ENCODE measurements around the gene NOBOX. TPM values are rescaled to one million over a fixed set of nuclear protein-coding genes. Genes with fewer than 3 reads are reported as not detected.
A peak's percentile ranks its signal among the peaks of the same experiment; 100 is the strongest.
"Not testable (repeated sequence)": the region's sequence is repeated elsewhere in the genome, so short reads cannot be mapped to it uniquely, and the experiment has no call there.

NOBOX gene
- not detected for total RNA-seq

- no peak for ATAC-seq
- Mint-ChIP-seq H3K9me3 (ENCODE audit: low read depth) (no peaks in the 10 kb centered on the region), H3K4me3 (no peak within 1 kb of the TSS), H3K36me3 (no peaks in the 10 kb centered on the region), H3K27ac (no peak within 1 kb of the TSS), H3K4me1 (no peaks in the 10 kb centered on the region), H3K27me3 (peaks cover 4% of the 10 kb centered on the region)
- CTCF ChIA-PET, result no interaction called here
- no peak for DNase-seq
Measured at GRCh38 chr7:144403649-144404061, at the start of gene NOBOX. TSS of gene NOBOX (minus strand) at chr7:144403693.

GRCh38 chr7:144452064-144452463 lies 48.6 kb upstream of the NOBOX start:
- no peak for ATAC-seq
- Mint-ChIP-seq H3K36me3 (peaks cover 10% of the 10 kb centered on the region), H3K4me1 (no peaks in the 10 kb centered on the region), H3K27me3 (no peaks in the 10 kb centered on the region), H3K4me3 (no peak overlapping the region), H3K9me3 (ENCODE audit: low read depth) (peaks cover 16% of the 10 kb centered on the region), H3K27ac (no peak overlapping the region)
- CTCF ChIA-PET, result no interaction called here
- no peak for DNase-seq

GRCh38 chr7:144445590-144445989 lies 42.1 kb upstream of the NOBOX start:
- Mint-ChIP-seq H3K27ac (no peak overlapping the region), H3K4me1 (no peaks in the 10 kb centered on the region), H3K9me3 (ENCODE audit: low read depth) (no peaks in the 10 kb centered on the region), H3K36me3 (no peaks in the 10 kb centered on the region), H3K4me3 (no peak overlapping the region), H3K27me3 (no peaks in the 10 kb centered on the region)
- DNase-seq, result no peak
- CTCF ChIA-PET, result no interaction called here
- ATAC-seq, result no peak

GRCh38 chr7:144439717-144440205 lies 36.3 kb upstream of the NOBOX start:
- CTCF ChIA-PET, result no interaction called here
- H3K9me3 Mint-ChIP-seq (ENCODE audit: low read depth), result no peaks in the 10 kb centered on the region
- H3K27me3 Mint-ChIP-seq, result peaks cover 1% of the 10 kb centered on the region

GRCh38 chr7:144438759-144439158 lies 35.3 kb upstream of the NOBOX start:
- CTCF ChIA-PET, result no interaction called here
- no peak overlapping the region for H3K4me3 Mint-ChIP-seq
- no peak for ATAC-seq
- no peak overlapping the region for H3K27ac Mint-ChIP-seq
- H3K9me3 Mint-ChIP-seq (ENCODE audit: low read depth), result no peaks in the 10 kb centered on the region
- no peaks in the 10 kb centered on the region for H3K36me3 Mint-ChIP-seq
- H3K4me1 Mint-ChIP-seq, result no peaks in the 10 kb centered on the region
- H3K27me3 Mint-ChIP-seq, result peaks cover 2% of the 10 kb centered on the region
- DNase-seq, result no peak

More at GRCh38 chr7:144439717-144440205, 36.3 kb upstream of the NOBOX start:
- DNase-seq (no peak), ATAC-seq (no peak)
- Mint-ChIP-seq H3K4me3 (no peak overlapping the region), H3K4me1 (no peaks in the 10 kb centered on the region), H3K36me3 (no peaks in the 10 kb centered on the region), H3K27ac (no peak overlapping the region)

- Mint-ChIP-seq H3K36me3 (no peaks in the 10 kb centered on the region), H3K27me3 (peaks cover 5% of the 10 kb centered on the region), H3K4me1 (no peaks in the 10 kb centered on the region), H3K27ac (no peak overlapping the region), H3K9me3 (ENCODE audit: low read depth) (no peaks in the 10 kb centered on the region), H3K4me3 (no peak overlapping the region)
- peak; percentile 67 for DNase-seq
- CTCF ChIA-PET, result interaction anchor here (1.3 to 1.5 kb wide), 2 partner anchors 10 kb away, joined by 3 read pairs; no protein-coding TSS in a partner anchor
- peak; percentile 49 for ATAC-seq
Measured at GRCh38 chr7:144437370-144438191, 34.1 kb upstream of the NOBOX start.

- no peak overlapping the region for H3K27ac Mint-ChIP-seq
- DNase-seq, result no peak
- no peaks in the 10 kb centered on the region for H3K4me1 Mint-ChIP-seq
- peaks cover 5% of the 10 kb centered on the region for H3K27me3 Mint-ChIP-seq
- no peaks in the 10 kb centered on the region for H3K36me3 Mint-ChIP-seq
- no peaks in the 10 kb centered on the region for H3K9me3 Mint-ChIP-seq (ENCODE audit: low read depth)
- no peak for ATAC-seq
- CTCF ChIA-PET, result interaction anchor here (1.3 kb wide), 1 partner anchor 11 kb away, joined by 3 read pairs; no protein-coding TSS in a partner anchor
- H3K4me3 Mint-ChIP-seq, result no peak overlapping the region
Measured at GRCh38 chr7:144436500-144436899, 33.0 kb upstream of the NOBOX start.

GRCh38 chr7:144428431-144428830 lies 24.9 kb upstream of the NOBOX start:
- DNase-seq, result no peak
- no peaks in the 10 kb centered on the region for H3K36me3 Mint-ChIP-seq
- no peak overlapping the region for H3K4me3 Mint-ChIP-seq
- H3K4me1 Mint-ChIP-seq, result no peaks in the 10 kb centered on the region
- peaks cover 12% of the 10 kb centered on the region for H3K9me3 Mint-ChIP-seq (ENCODE audit: low read depth)
- H3K27ac Mint-ChIP-seq, result no peak overlapping the region
- peaks cover under 1% of the 10 kb centered on the region for H3K27me3 Mint-ChIP-seq
- ATAC-seq, result no peak
- CTCF ChIA-PET, result no interaction called here

- not testable (repeated sequence) for H3K4me1 Mint-ChIP-seq, H3K27me3 Mint-ChIP-seq, H3K36me3 Mint-ChIP-seq, H3K27ac Mint-ChIP-seq, DNase-seq, ATAC-seq, H3K4me3 Mint-ChIP-seq
- peaks cover 12% of the 10 kb centered on the region for H3K9me3 Mint-ChIP-seq (ENCODE audit: low read depth)
- CTCF ChIA-PET, result interaction anchor here (1.3 kb wide), 1 partner anchor 10 kb away, joined by 3 read pairs; no protein-coding TSS in a partner anchor
Measured at GRCh38 chr7:144427539-144427938, 24.0 kb upstream of the NOBOX start.

GRCh38 chr7:144418931-144419330 lies 15.4 kb upstream of the NOBOX start:
- H3K27me3 Mint-ChIP-seq, result peaks cover 16% of the 10 kb centered on the region
- CTCF ChIA-PET; H3K9me3 Mint-ChIP-seq (ENCODE audit: low read depth); H3K4me1 Mint-ChIP-seq; ATAC-seq; H3K36me3 Mint-ChIP-seq; H3K4me3 Mint-ChIP-seq; H3K27ac Mint-ChIP-seq; DNase-seq: not testable (repeated sequence)

GRCh38 chr7:144416341-144416740 lies 12.8 kb upstream of the NOBOX start:
- H3K4me1 Mint-ChIP-seq, result no peaks in the 10 kb centered on the region
- CTCF ChIA-PET, result no interaction called here
- H3K4me3 Mint-ChIP-seq, result no peak overlapping the region
- peaks cover 18% of the 10 kb centered on the region for H3K27me3 Mint-ChIP-seq
- H3K9me3 Mint-ChIP-seq (ENCODE audit: low read depth), result no peaks in the 10 kb centered on the region
- H3K36me3 Mint-ChIP-seq, result no peaks in the 10 kb centered on the region
- H3K27ac Mint-ChIP-seq, result no peak overlapping the region
- ATAC-seq, result no peak
- DNase-seq, result no peak

- Mint-ChIP-seq H3K4me1 (no peaks in the 10 kb centered on the region), H3K27me3 (peaks cover 18% of the 10 kb centered on the region), H3K4me3 (no peak overlapping the region), H3K36me3 (no peaks in the 10 kb centered on the region), H3K9me3 (ENCODE audit: low read depth) (no peaks in the 10 kb centered on the region), H3K27ac (no peak overlapping the region)
- DNase-seq (no peak), ATAC-seq (no peak)
- CTCF ChIA-PET, result no interaction called here
Measured at GRCh38 chr7:144415858-144416257, 12.4 kb upstream of the NOBOX start.

- DNase-seq, result no peak
- H3K27ac Mint-ChIP-seq, result no peak overlapping the region
- no peak overlapping the region for H3K4me3 Mint-ChIP-seq
- peaks cover 21% of the 10 kb centered on the region for H3K27me3 Mint-ChIP-seq
- CTCF ChIA-PET, result no interaction called here
- H3K4me1 Mint-ChIP-seq, result no peaks in the 10 kb centered on the region
- no peaks in the 10 kb centered on the region for H3K9me3 Mint-ChIP-seq (ENCODE audit: low read depth)
- no peaks in the 10 kb centered on the region for H3K36me3 Mint-ChIP-seq
- no peak for ATAC-seq
Measured at GRCh38 chr7:144414815-144415214, 11.3 kb upstream of the NOBOX start.

GRCh38 chr7:144410441-144410840 lies 6.9 kb upstream of the NOBOX start:
- CTCF ChIA-PET, result interaction anchor here (1.4 kb wide), 1 partner anchor 25 kb away, joined by 3 read pairs; no protein-coding TSS in a partner anchor
- DNase-seq, result no peak
- peaks cover 23% of the 10 kb centered on the region for H3K27me3 Mint-ChIP-seq

More at GRCh38 chr7:144410441-144410840, 6.9 kb upstream of the NOBOX start:
- ATAC-seq, result no peak
- Mint-ChIP-seq H3K4me1 (no peaks in the 10 kb centered on the region), H3K36me3 (no peaks in the 10 kb centered on the region), H3K9me3 (ENCODE audit: low read depth) (no peaks in the 10 kb centered on the region), H3K27ac (no peak overlapping the region), H3K4me3 (no peak overlapping the region)
